ENCODE results near the gene DGLUCY. TPM values are rescaled to one million over a fixed set of nuclear protein-coding genes. Genes with fewer than 3 reads are reported as not detected.
A peak's percentile ranks its signal among the peaks of the same experiment; 100 is the strongest.

The DGLUCY gene
- total RNA-seq = 10 to 100 TPM; 42.5 to 72.4 TPM
- 10 to 100 TPM; 45.9 to 56.3 TPM for polyA plus RNA-seq (ENCODE audit: insufficient read length in 2 of 2)
- long read RNA-seq, donor 1, partial matches to known transcripts = 0 of 1 reads
- long read RNA-seq, donor 1, other reads (novel, unspliced or antisense) = 0 of 1 reads
- long read RNA-seq, donor 2 = 0 reads
- long read RNA-seq, donor 3, partial matches to known transcripts = 5 of 7 reads
- long read RNA-seq, donor 3, other reads (novel, unspliced or antisense) = 0 of 7 reads
- long read RNA-seq, donor 4, partial matches to known transcripts = 5 of 9 reads
- long read RNA-seq, donor 4, other reads (novel, unspliced or antisense) = 0 of 9 reads

- whole genome bisulfite sequencing (ENCODE audit: insufficient coverage) = 0% methylated on average over 5 of the region's 5 CpGs
- Histone ChIP-seq H3K36me3 (ENCODE audit: control insufficient read depth, insufficient read depth, low read length) (no peaks in the 10 kb centered on the region), H3K9me3 (ENCODE audit: control insufficient read depth, insufficient read depth, low read length) (no peaks in the 10 kb centered on the region), H3K4me3 (ENCODE audit: low read depth, low read length) (peak within 1 kb of the TSS; percentile 49), H3K4me1 (ENCODE audit: control insufficient read depth, insufficient read depth, low read length) (peaks cover 45% of the 10 kb centered on the region), H3K27me3 (ENCODE audit: control insufficient read depth, insufficient read depth, low read length) (no peaks in the 10 kb centered on the region), H3K27ac (ENCODE audit: low read depth, low read length) (peak within 1 kb of the TSS; percentile 74)
- peak in 2 of 6 donors; percentile 62 to 79 for DNase-seq (ENCODE audit: low read depth in 4 of 6, low spot score in 6 of 6)
Measured at GRCh38 chr14:91113829-91114078, at the start of gene DGLUCY. Gene DGLUCY, plus strand, starts transcription at chr14:91114073. Its CDS starts 46,222 bp downstream, at chr14:91160295.

- Histone ChIP-seq H3K27ac (ENCODE audit: low read depth, low read length) (no peak overlapping the region), H3K4me3 (ENCODE audit: low read depth, low read length) (no peak overlapping the region), H3K9me3 (ENCODE audit: control insufficient read depth, insufficient read depth, low read length) (no peaks in the 10 kb centered on the region), H3K36me3 (ENCODE audit: control insufficient read depth, insufficient read depth, low read length) (no peaks in the 10 kb centered on the region), H3K27me3 (ENCODE audit: control insufficient read depth, insufficient read depth, low read length) (no peaks in the 10 kb centered on the region), H3K4me1 (ENCODE audit: control insufficient read depth, insufficient read depth, low read length) (no peaks in the 10 kb centered on the region)
- WGBS (ENCODE audit: insufficient coverage) = no CpG with 5 or more reads among the region's 3 CpGs
- DNase-seq (ENCODE audit: low read depth in 4 of 6, low spot score in 6 of 6) = no peak
Measured at GRCh38 chr14:91065266-91065665, 48.6 kb upstream of the DGLUCY start.

GRCh38 chr14:91067186-91067585 is 46.7 kb upstream of the DGLUCY start:
- WGBS (ENCODE audit: insufficient coverage) = no CpG with 5 or more reads among the region's 1 CpG
- Histone ChIP-seq H3K4me3 (ENCODE audit: low read depth, low read length) (no peak overlapping the region), H3K27me3 (ENCODE audit: control insufficient read depth, insufficient read depth, low read length) (no peaks in the 10 kb centered on the region), H3K9me3 (ENCODE audit: control insufficient read depth, insufficient read depth, low read length) (no peaks in the 10 kb centered on the region), H3K4me1 (ENCODE audit: control insufficient read depth, insufficient read depth, low read length) (no peaks in the 10 kb centered on the region), H3K27ac (ENCODE audit: low read depth, low read length) (no peak overlapping the region), H3K36me3 (ENCODE audit: control insufficient read depth, insufficient read depth, low read length) (no peaks in the 10 kb centered on the region)
- no peak for DNase-seq (ENCODE audit: low read depth in 4 of 6, low spot score in 6 of 6)

GRCh38 chr14:91068642-91069041 is 45.2 kb upstream of the DGLUCY start:
- WGBS (ENCODE audit: insufficient coverage) = 100% methylated on average over 1 of the region's 2 CpGs
- Histone ChIP-seq H3K9me3 (ENCODE audit: control insufficient read depth, insufficient read depth, low read length) (no peaks in the 10 kb centered on the region), H3K27ac (ENCODE audit: low read depth, low read length) (no peak overlapping the region), H3K27me3 (ENCODE audit: control insufficient read depth, insufficient read depth, low read length) (no peaks in the 10 kb centered on the region), H3K36me3 (ENCODE audit: control insufficient read depth, insufficient read depth, low read length) (no peaks in the 10 kb centered on the region), H3K4me3 (ENCODE audit: low read depth, low read length) (no peak overlapping the region), H3K4me1 (ENCODE audit: control insufficient read depth, insufficient read depth, low read length) (no peaks in the 10 kb centered on the region)
- no peak for DNase-seq (ENCODE audit: low read depth in 4 of 6, low spot score in 6 of 6)

- DNase-seq (ENCODE audit: low read depth in 4 of 6, low spot score in 6 of 6) = no peak
- Histone ChIP-seq H3K27me3 (ENCODE audit: control insufficient read depth, insufficient read depth, low read length) (no peaks in the 10 kb centered on the region), H3K4me1 (ENCODE audit: control insufficient read depth, insufficient read depth, low read length) (no peaks in the 10 kb centered on the region), H3K27ac (ENCODE audit: low read depth, low read length) (no peak overlapping the region), H3K36me3 (ENCODE audit: control insufficient read depth, insufficient read depth, low read length) (no peaks in the 10 kb centered on the region), H3K9me3 (ENCODE audit: control insufficient read depth, insufficient read depth, low read length) (no peaks in the 10 kb centered on the region), H3K4me3 (ENCODE audit: low read depth, low read length) (no peak overlapping the region)
Measured at GRCh38 chr14:91070572-91070971, 43.3 kb upstream of the DGLUCY start.

- Histone ChIP-seq H3K9me3 (ENCODE audit: control insufficient read depth, insufficient read depth, low read length) (no peaks in the 10 kb centered on the region), H3K27me3 (ENCODE audit: control insufficient read depth, insufficient read depth, low read length) (no peaks in the 10 kb centered on the region), H3K27ac (ENCODE audit: low read depth, low read length) (no peak overlapping the region), H3K36me3 (ENCODE audit: control insufficient read depth, insufficient read depth, low read length) (no peaks in the 10 kb centered on the region), H3K4me3 (ENCODE audit: low read depth, low read length) (no peak overlapping the region), H3K4me1 (ENCODE audit: control insufficient read depth, insufficient read depth, low read length) (no peaks in the 10 kb centered on the region)
- no CpG with 5 or more reads among the region's 5 CpGs for WGBS (ENCODE audit: insufficient coverage)
- no peak for DNase-seq (ENCODE audit: low read depth in 4 of 6, low spot score in 6 of 6)
Measured at GRCh38 chr14:91075553-91075952, 38.3 kb upstream of the DGLUCY start.

- no peaks in the 10 kb centered on the region for H3K9me3 ChIP-seq (ENCODE audit: control insufficient read depth, insufficient read depth, low read length)
- no peaks in the 10 kb centered on the region for H3K4me1 ChIP-seq (ENCODE audit: control insufficient read depth, insufficient read depth, low read length)
- no peaks in the 10 kb centered on the region for H3K36me3 ChIP-seq (ENCODE audit: control insufficient read depth, insufficient read depth, low read length)
- H3K4me3 ChIP-seq (ENCODE audit: low read depth, low read length) = no peak overlapping the region
- no peak overlapping the region for H3K27ac ChIP-seq (ENCODE audit: low read depth, low read length)
- WGBS (ENCODE audit: insufficient coverage) = 33% methylated on average over 1 of the region's 9 CpGs
- no peaks in the 10 kb centered on the region for H3K27me3 ChIP-seq (ENCODE audit: control insufficient read depth, insufficient read depth, low read length)
- no peak for DNase-seq (ENCODE audit: low read depth in 4 of 6, low spot score in 6 of 6)
Measured at GRCh38 chr14:91078095-91078737, 35.7 kb upstream of the DGLUCY start.

GRCh38 chr14:91080071-91080470 is 33.8 kb upstream of the DGLUCY start:
- 88% methylated on average over 5 of the region's 6 CpGs for WGBS (ENCODE audit: insufficient coverage)
- no peaks in the 10 kb centered on the region for H3K36me3 ChIP-seq (ENCODE audit: control insufficient read depth, insufficient read depth, low read length)

GRCh38 chr14:91082282-91082681 is 31.6 kb upstream of the DGLUCY start:
- Histone ChIP-seq H3K9me3 (ENCODE audit: control insufficient read depth, insufficient read depth, low read length) (no peaks in the 10 kb centered on the region), H3K27ac (ENCODE audit: low read depth, low read length) (no peak overlapping the region), H3K4me3 (ENCODE audit: low read depth, low read length) (no peak overlapping the region), H3K36me3 (ENCODE audit: control insufficient read depth, insufficient read depth, low read length) (no peaks in the 10 kb centered on the region), H3K27me3 (ENCODE audit: control insufficient read depth, insufficient read depth, low read length) (no peaks in the 10 kb centered on the region), H3K4me1 (ENCODE audit: control insufficient read depth, insufficient read depth, low read length) (no peaks in the 10 kb centered on the region)
- no peak for DNase-seq (ENCODE audit: low read depth in 4 of 6, low spot score in 6 of 6)
- WGBS (ENCODE audit: insufficient coverage) = no CpG with 5 or more reads among the region's 3 CpGs

More at GRCh38 chr14:91080071-91080470, 33.8 kb upstream of the DGLUCY start:
- Histone ChIP-seq H3K27me3 (ENCODE audit: control insufficient read depth, insufficient read depth, low read length) (no peaks in the 10 kb centered on the region), H3K27ac (ENCODE audit: low read depth, low read length) (no peak overlapping the region), H3K4me1 (ENCODE audit: control insufficient read depth, insufficient read depth, low read length) (no peaks in the 10 kb centered on the region), H3K9me3 (ENCODE audit: control insufficient read depth, insufficient read depth, low read length) (no peaks in the 10 kb centered on the region), H3K4me3 (ENCODE audit: low read depth, low read length) (no peak overlapping the region)
- DNase-seq (ENCODE audit: low read depth in 4 of 6, low spot score in 6 of 6) = no peak

- 55% methylated on average over 2 of the region's 2 CpGs for WGBS (ENCODE audit: insufficient coverage)
- Histone ChIP-seq H3K27me3 (ENCODE audit: control insufficient read depth, insufficient read depth, low read length) (no peaks in the 10 kb centered on the region), H3K36me3 (ENCODE audit: control insufficient read depth, insufficient read depth, low read length) (no peaks in the 10 kb centered on the region), H3K9me3 (ENCODE audit: control insufficient read depth, insufficient read depth, low read length) (no peaks in the 10 kb centered on the region), H3K4me3 (ENCODE audit: low read depth, low read length) (no peak overlapping the region), H3K27ac (ENCODE audit: low read depth, low read length) (no peak overlapping the region), H3K4me1 (ENCODE audit: control insufficient read depth, insufficient read depth, low read length) (peaks cover 3% of the 10 kb centered on the region)
- DNase-seq (ENCODE audit: low read depth in 4 of 6, low spot score in 6 of 6) = no peak
Measured at GRCh38 chr14:91084516-91084915, 29.4 kb upstream of the DGLUCY start.

All from spinal cord (tissue), 10 donors.